ENCODE results near the gene CES3.

The CES3 gene

DNA sequence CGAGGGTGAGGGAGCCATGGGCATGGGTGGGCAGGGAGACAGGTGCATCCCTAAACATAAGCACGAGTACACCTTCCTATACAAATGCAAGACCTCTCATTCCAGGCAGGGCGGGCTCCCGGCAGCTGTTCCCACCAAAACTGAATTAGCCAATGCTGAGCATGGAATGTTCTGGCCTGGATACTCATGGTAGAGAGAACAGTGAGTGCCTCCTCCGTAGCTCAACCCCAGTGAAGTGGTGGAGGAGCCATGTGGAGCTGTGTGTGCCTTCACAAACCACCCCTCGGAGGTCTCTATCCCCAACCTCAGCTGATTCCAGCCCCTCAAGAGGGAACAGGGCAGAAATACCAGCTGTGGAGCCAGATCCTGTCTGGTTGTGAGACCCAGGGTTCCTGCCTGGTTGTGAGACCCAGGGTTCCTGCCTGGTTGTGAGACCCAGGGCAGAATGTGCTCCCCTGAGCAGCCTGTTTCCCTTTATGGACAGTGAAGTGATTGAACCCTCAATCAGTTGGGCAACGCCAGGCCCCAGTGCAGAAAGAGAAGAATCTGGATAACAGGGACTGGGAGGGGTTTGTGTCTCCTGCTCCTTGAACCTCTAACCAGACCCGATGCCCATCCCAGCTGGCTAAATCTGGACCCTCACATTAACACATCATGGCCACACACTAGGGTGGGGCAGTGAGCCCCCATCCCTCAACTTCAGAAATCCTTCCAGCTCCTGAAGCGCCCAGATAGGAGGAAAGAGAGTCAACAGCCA is 40.0 kb upstream of the CES3 start:
- H3K4me3 ChIP-seq (ENCODE audit: low read length, poor library complexity, severe bottlenecking) = no peak overlapping the region
- H3K4me2 ChIP-seq (ENCODE audit: low read depth, low read length, poor library complexity, severe bottlenecking) = no peak overlapping the region
- TF ChIP-seq, protein P1, sequence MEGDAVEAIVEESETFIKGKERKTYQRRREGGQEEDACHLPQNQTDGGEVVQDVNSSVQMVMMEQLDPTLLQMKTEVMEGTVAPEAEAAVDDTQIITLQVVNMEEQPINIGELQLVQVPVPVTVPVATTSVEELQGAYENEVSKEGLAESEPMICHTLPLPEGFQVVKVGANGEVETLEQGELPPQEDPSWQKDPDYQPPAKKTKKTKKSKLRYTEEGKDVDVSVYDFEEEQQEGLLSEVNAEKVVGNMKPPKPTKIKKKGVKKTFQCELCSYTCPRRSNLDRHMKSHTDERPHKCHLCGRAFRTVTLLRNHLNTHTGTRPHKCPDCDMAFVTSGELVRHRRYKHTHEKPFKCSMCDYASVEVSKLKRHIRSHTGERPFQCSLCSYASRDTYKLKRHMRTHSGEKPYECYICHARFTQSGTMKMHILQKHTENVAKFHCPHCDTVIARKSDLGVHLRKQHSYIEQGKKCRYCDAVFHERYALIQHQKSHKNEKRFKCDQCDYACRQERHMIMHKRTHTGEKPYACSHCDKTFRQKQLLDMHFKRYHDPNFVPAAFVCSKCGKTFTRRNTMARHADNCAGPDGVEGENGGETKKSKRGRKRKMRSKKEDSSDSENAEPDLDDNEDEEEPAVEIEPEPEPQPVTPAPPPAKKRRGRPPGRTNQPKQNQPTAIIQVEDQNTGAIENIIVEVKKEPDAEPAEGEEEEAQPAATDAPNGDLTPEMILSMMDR (conservative IDR thresholded peaks at IDR 0.05; ENCODE audit: low read length) = no peak
- TF ChIP-seq EZH2phosphoT487 (IDR thresholded peaks at IDR 0.05; ENCODE audit: borderline replicate concordance) = no peak
- no peaks in the 10 kb centered on the region for H3K9me3 ChIP-seq (ENCODE audit: insufficient read depth, low read depth, low read length)
- no peak overlapping the region for H3K9ac ChIP-seq (ENCODE audit: low read depth, low read length, poor library complexity, severe bottlenecking)
- H3K36me3 ChIP-seq (ENCODE audit: insufficient read depth, low read length) = no peaks in the 10 kb centered on the region
- no peak overlapping the region for H2AFZ ChIP-seq (ENCODE audit: low read length)
- no peaks in the 10 kb centered on the region for H3K79me2 ChIP-seq (ENCODE audit: insufficient read depth, low read length)
- H4K20me1 ChIP-seq (ENCODE audit: insufficient read depth, low read length, poor library complexity, severe bottlenecking) = no peaks in the 10 kb centered on the region
- no peaks in the 10 kb centered on the region for H3F3A ChIP-seq (ENCODE audit: low read depth)
- H3K9me2 ChIP-seq (replicated peaks; ENCODE audit: low read depth, low read length) = no peaks in the 10 kb centered on the region
- no peaks in the 10 kb centered on the region for H3K4me1 ChIP-seq (ENCODE audit: insufficient read depth, low read length, poor library complexity, severe bottlenecking)
- H3K27me3 ChIP-seq (ENCODE audit: insufficient read depth, low read length, poor library complexity, severe bottlenecking) = no peaks in the 10 kb centered on the region

DNA sequence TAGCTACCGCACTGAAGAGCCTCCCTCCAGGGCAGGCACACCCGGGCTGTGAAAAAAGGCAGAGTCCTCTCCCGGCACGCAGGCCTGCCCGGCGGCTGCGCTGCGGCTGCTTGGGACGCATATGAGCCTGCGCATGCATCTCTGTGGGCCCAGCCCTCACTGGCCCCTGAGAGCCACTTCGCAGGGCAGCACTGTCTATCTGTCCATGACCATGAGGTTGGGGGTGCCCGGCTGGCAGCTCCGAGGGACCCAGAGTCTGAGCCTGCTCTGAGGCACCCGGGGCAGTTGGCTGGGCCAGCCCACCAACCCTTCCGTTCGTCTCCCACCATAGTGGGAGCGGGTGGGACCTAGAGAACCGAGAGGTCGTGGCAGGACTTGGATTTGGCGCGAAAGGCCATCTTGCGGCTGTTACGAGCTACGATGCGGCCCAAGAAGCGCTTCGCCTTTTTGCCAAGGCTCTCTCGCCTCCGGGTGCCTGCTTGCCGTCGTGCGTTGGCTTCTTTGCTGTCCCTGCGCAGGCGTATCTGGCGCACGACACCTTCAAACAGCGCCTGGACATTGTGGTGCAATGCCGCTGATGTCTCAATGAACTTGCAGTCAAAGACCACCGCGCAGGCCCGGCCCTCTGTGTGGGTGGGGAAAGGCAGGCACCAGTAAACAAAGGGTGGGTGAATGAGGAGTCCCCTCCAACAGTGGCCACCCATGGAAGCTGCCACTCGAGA is 39.2 kb upstream of the CES3 start:
- no peak overlapping the region for H3K4me3 ChIP-seq (ENCODE audit: low read length, poor library complexity, severe bottlenecking)
- H3K36me3 ChIP-seq (ENCODE audit: insufficient read depth, low read length) = no peaks in the 10 kb centered on the region
- TF ChIP-seq, protein P1 (conservative IDR thresholded peaks at IDR 0.05; ENCODE audit: low read length) = no peak
- no peak for TF ChIP-seq EZH2phosphoT487 (IDR thresholded peaks at IDR 0.05; ENCODE audit: borderline replicate concordance)
- no peak overlapping the region for H3K9ac ChIP-seq (ENCODE audit: low read depth, low read length, poor library complexity, severe bottlenecking)
- H3K9me2 ChIP-seq (replicated peaks; ENCODE audit: low read depth, low read length) = no peaks in the 10 kb centered on the region
- no peak overlapping the region for H3K4me2 ChIP-seq (ENCODE audit: low read depth, low read length, poor library complexity, severe bottlenecking)
- no peaks in the 10 kb centered on the region for H3K9me3 ChIP-seq (ENCODE audit: insufficient read depth, low read depth, low read length)
- no peaks in the 10 kb centered on the region for H3F3A ChIP-seq (ENCODE audit: low read depth)
- no peaks in the 10 kb centered on the region for H3K79me2 ChIP-seq (ENCODE audit: insufficient read depth, low read length)
- H3K4me1 ChIP-seq (ENCODE audit: insufficient read depth, low read length, poor library complexity, severe bottlenecking) = no peaks in the 10 kb centered on the region
- no peak overlapping the region for H2AFZ ChIP-seq (ENCODE audit: low read length)
- no peaks in the 10 kb centered on the region for H4K20me1 ChIP-seq (ENCODE audit: insufficient read depth, low read length, poor library complexity, severe bottlenecking)
- no peaks in the 10 kb centered on the region for H3K27me3 ChIP-seq (ENCODE audit: insufficient read depth, low read length, poor library complexity, severe bottlenecking)

DNA sequence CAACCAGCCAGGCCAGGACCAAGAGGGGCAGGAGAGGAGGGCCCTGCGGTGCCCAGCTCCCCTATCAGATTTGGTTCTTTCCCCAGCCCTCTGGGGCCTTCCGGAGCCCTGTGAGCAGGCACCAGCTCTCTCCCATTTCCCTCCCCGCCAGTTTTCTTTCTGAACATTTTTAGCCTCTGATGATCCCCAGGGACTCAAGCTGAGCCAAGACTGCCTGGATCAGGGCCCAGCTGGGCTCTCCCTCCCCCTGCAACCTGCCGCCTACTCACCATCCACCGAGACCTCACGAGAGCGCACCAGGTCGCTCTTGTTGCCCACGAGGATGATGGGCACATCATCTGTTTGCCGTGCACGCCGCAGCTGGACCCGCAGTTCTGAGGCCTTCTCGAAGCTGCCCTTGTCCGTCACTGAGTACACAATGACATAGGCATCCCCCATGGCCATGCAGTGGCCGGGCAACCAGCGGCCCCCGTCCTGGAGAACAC is 37.8 kb upstream of the CES3 start:
- no peak for TF ChIP-seq EZH2phosphoT487 (IDR thresholded peaks at IDR 0.05; ENCODE audit: borderline replicate concordance)
- TF ChIP-seq, protein P1 (conservative IDR thresholded peaks at IDR 0.05; ENCODE audit: low read length) = no peak
- no peak overlapping the region for H3K4me3 ChIP-seq (ENCODE audit: low read length, poor library complexity, severe bottlenecking)
- no peak overlapping the region for H3K4me2 ChIP-seq (ENCODE audit: low read depth, low read length, poor library complexity, severe bottlenecking)
- no peaks in the 10 kb centered on the region for H4K20me1 ChIP-seq (ENCODE audit: insufficient read depth, low read length, poor library complexity, severe bottlenecking)
- no peaks in the 10 kb centered on the region for H3K79me2 ChIP-seq (ENCODE audit: insufficient read depth, low read length)
- no peaks in the 10 kb centered on the region for H3F3A ChIP-seq (ENCODE audit: low read depth)
- H3K27me3 ChIP-seq (ENCODE audit: insufficient read depth, low read length, poor library complexity, severe bottlenecking) = no peaks in the 10 kb centered on the region
- H2AFZ ChIP-seq (ENCODE audit: low read length) = no peak overlapping the region
- no peaks in the 10 kb centered on the region for H3K4me1 ChIP-seq (ENCODE audit: insufficient read depth, low read length, poor library complexity, severe bottlenecking)
- no peak overlapping the region for H3K9ac ChIP-seq (ENCODE audit: low read depth, low read length, poor library complexity, severe bottlenecking)
- no peaks in the 10 kb centered on the region for H3K36me3 ChIP-seq (ENCODE audit: insufficient read depth, low read length)
- no peaks in the 10 kb centered on the region for H3K9me3 ChIP-seq (ENCODE audit: insufficient read depth, low read depth, low read length)
- no peaks in the 10 kb centered on the region for H3K9me2 ChIP-seq (replicated peaks; ENCODE audit: low read depth, low read length)
